Ovary (tissue), 9 donors: Measurements from ENCODE around the gene NOXO1. TPM values are rescaled to one million over a fixed set of nuclear protein-coding genes. Genes with fewer than 3 reads are reported as not detected.
A peak's percentile ranks its signal among the peaks of the same experiment; 100 is the strongest.

ENCODE experiments used
- DNase-seq, 5 donors: peaks; one replicate each; pipeline ENCODE4 v3.0.0-alpha.2; 2019 to 2020
- H3K27ac ChIP-seq, 2 donors: fragments of 200-600 bp; one replicate each; pipeline versions ENCODE4 v1.5.1 to v1.8.0; 2019 to 2022
- H3K27me3 ChIP-seq: fragments of 200-600 bp; one replicate; pipeline ENCODE4 v1.8.0; 2022
- H3K36me3 ChIP-seq: fragments of 200-600 bp; sonication (generic); one replicate; pipeline ENCODE4 v1.5.1; 2019
- H3K4me1 ChIP-seq: one replicate; pipeline ENCODE4 v1.8.1; 2013; ENCODE audit warnings: mild to moderate bottlenecking, moderate library complexity; ENCODE audit not compliant: insufficient read depth
- H3K4me3 ChIP-seq: fragments of 200-600 bp; sonication (generic); one replicate; pipeline ENCODE4 v1.5.1; 2017
- H3K9me3 ChIP-seq, 2 donors: fragments of 200-600 bp in 1 of 2; sonication (generic) in 1 of 2; one replicate each; pipeline versions ENCODE4 v1.5.1 to v1.8.1; 2013 to 2019; ENCODE audit warnings: mild to moderate bottlenecking in 1 of 2, moderate library complexity in 1 of 2
- CTCF ChIP-seq, 3 donors: fragments of 450-650 bp in 2 of 3; fragments of 200-600 bp in 1 of 3; IDR thresholded peaks; one replicate each; pipeline versions ENCODE4 v1.5.1 to v1.8.0; 2016 to 2022; ENCODE audit warnings: antibody characterized with exemption in 3 of 3, mild to moderate bottlenecking in 1 of 3
- EP300 ChIP-seq: sonication (generic); formaldehyde crosslinking; IDR thresholded peaks from one replicate; pipeline ENCODE4 v1.6.1; 2017; ENCODE audit warnings: antibody characterized with exemption
- POLR2A ChIP-seq: fragments of 450-650 bp; IDR thresholded peaks from one replicate; pipeline ENCODE4 v1.6.1; 2017; ENCODE audit warnings: antibody characterized with exemption, mild to moderate bottlenecking, moderate library complexity
- WGBS, 3 donors: extraction: QIAGEN DNeasy Blood & Tissue Kit in 1 of 3; methylation state at CpG; one replicate each; pipeline versions ENCODE4 v1.1.5 to v1.1.7; 2013 to 2017; 5-methylcytosine and 5-hydroxymethylcytosine counted together
- intact Hi-C, 4 donors: fragments of 100-400 bp; cut with DNase I; formaldehyde crosslinking; loops; one replicate each; pipeline versions ENCODE4 v1.11.0 to v1.15.1; 2022 to 2023
- polyA plus RNA-seq, 2 donors: library from polyadenylated mRNA; stranded (reverse); fragments of 200-250 nt in 1 of 2; fragments of 350-450 nt in 1 of 2; fragmentation: Illumina TruSeq in 1 of 2; extraction: RNeasy Lipid Tissue Mini Kit (QIAGEN cat#74804) in 1 of 2; gene quantifications; one replicate each; pipeline ENCODE4 v1.2.3, GENCODE V29; 2013 to 2014
- total RNA-seq, 7 donors: library from RNA; depleted of rRNA in 2 of 7; stranded (reverse); fragments of >200 nt in 2 of 7; fragmentation: NEBNext Ultra II Directional in 3 of 7; extraction: Animal tissue kit (Norgen Biotek cat#: 25700) in 3 of 7; gene quantifications; one replicate each; pipeline versions ENCODE4 v1.1.0 to v1.2.4, GENCODE V29; 2016 to 2023
- donor health status: DM: no; HTN: no; CAD: no; lungs with moderate emphysema.
- donor health status: DM: no; HTN: no; CAD: no.
- donor health status: Bipolar disorder and iron deficiency.
- donor health status: DM: yes; HTN: yes; CAD: no.
- donor health status: DM: no; HTN: no; CAD: no.
- donor health status: DM: yes; HTN: yes; CAD: no.

NOXO1 gene
- total and polyA plus RNA-seq, 9 donors = 0.36 to 1.3 (median 0.48) TPM; not detected in 4

- H3K27ac ChIP-seq = no peak overlapping the region
- H3K36me3 ChIP-seq = no peaks in the 10 kb centered on the region
- H3K9me3 ChIP-seq = no peaks in the 10 kb centered on the region
- intact Hi-C loops = no loop called here
- WGBS, 3 donors = 76 to 82% (median 78%) methylated on average over 2 of the region's 2 CpGs
- no peak overlapping the region for H3K4me3 ChIP-seq
- H3K4me1 ChIP-seq = peaks cover 12% of the 10 kb centered on the region
- TF ChIP-seq EP300 = no peak
- no peak for TF ChIP-seq POLR2A
- no peak for TF ChIP-seq CTCF (IDR thresholded peaks at IDR 0.05)
- peak in 1 of 5 donors; percentile 35 for DNase-seq
- no peaks in the 10 kb centered on the region for H3K27me3 ChIP-seq
These were observed 12.5 kb upstream of the NOXO1 start for GRCh38 chr16:1993731-1994131.

GRCh38 chr16:1992704-1993317 is 11.5 kb upstream of the NOXO1 start:
- DNase-seq = peak in 2 of 5 donors; percentile 62 to 69
- no peak overlapping the region for H3K27ac ChIP-seq
- no peak for TF ChIP-seq POLR2A
- TF ChIP-seq CTCF (IDR thresholded peaks at IDR 0.05) = no peak
- no peak for TF ChIP-seq EP300
- H3K4me3 ChIP-seq = no peak overlapping the region
- H3K36me3 ChIP-seq = no peaks in the 10 kb centered on the region
- peaks cover 8% of the 10 kb centered on the region for H3K4me1 ChIP-seq
- H3K27me3 ChIP-seq = no peaks in the 10 kb centered on the region
- 44 to 48% (median 44%) methylated on average over 48 to 50 of the region's 50 CpGs for WGBS, 3 donors
- intact Hi-C loops = no loop called here
- no peaks in the 10 kb centered on the region for H3K9me3 ChIP-seq

GRCh38 chr16:1991948-1992703 is 10.9 kb upstream of the NOXO1 start:
- H3K36me3 ChIP-seq = no peaks in the 10 kb centered on the region
- no peak for TF ChIP-seq EP300
- no peak for TF ChIP-seq CTCF (IDR thresholded peaks at IDR 0.05)
- TF ChIP-seq POLR2A = no peak
- no peaks in the 10 kb centered on the region for H3K27me3 ChIP-seq
- peaks cover 7% of the 10 kb centered on the region for H3K4me1 ChIP-seq
- no peak overlapping the region for H3K27ac ChIP-seq
- DNase-seq = peak; percentile 93 to 96 (median 94)
- 2 to 3% (median 3%) methylated on average over 55 to 96 of the region's 96 CpGs for WGBS, 3 donors
- H3K4me3 ChIP-seq = peak overlapping the region; percentile 27
- intact Hi-C loops = no loop called here
- no peaks in the 10 kb centered on the region for H3K9me3 ChIP-seq

- peak overlapping the region; percentile 27 for H3K4me3 ChIP-seq
- TF ChIP-seq CTCF (IDR thresholded peaks at IDR 0.05) (no peak), EP300 (no peak), POLR2A (no peak)
- no peak overlapping the region for H3K27ac ChIP-seq
- WGBS, 3 donors = 8 to 12% (median 9%) methylated on average over 22 of the region's 22 CpGs
- intact Hi-C loops = no loop called here
- peaks cover 7% of the 10 kb centered on the region for H3K4me1 ChIP-seq
- no peaks in the 10 kb centered on the region for H3K36me3 ChIP-seq
- no peak for DNase-seq
- no peaks in the 10 kb centered on the region for H3K27me3 ChIP-seq
- no peaks in the 10 kb centered on the region for H3K9me3 ChIP-seq
These were observed 10.3 kb upstream of the NOXO1 start for GRCh38 chr16:1991588-1991947.
